GM21390 (cell line): ENCODE measurements around the gene DENND2C.

Experiments used
- ATAC-seq: cut with Tn5 transposase; IDR thresholded peaks from one replicate; pipeline ENCODE4 v1.9.1; 2021; ENCODE audit not compliant: unreplicated experiment

DENND2C gene

DNA sequence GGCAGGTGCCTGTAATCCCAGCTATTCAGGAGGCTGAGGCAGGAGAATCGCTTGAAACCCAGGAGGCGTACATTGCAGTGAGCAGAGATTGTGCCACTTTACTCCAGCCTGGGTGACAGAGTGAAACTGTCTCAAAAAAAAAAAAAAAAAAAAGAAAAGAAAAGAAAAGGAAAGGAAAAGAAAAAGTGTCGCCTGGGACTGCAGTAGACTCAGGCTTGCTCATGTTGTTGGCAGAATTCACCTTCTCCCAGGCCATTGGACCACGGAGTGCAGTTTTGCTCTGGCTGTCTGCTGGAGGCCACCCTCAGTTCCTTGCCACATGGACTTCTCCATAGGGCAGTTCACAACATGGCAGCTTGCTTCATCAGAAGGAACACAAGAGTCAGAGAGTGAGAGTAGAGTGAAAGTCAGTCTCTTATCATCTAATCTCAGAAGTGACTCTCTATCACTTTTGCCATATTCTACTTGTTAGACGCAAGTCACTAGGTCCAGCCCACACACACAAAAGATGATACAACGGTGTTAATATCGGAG lies 117.7 kb downstream of the DENND2C start:
- no peak for ATAC-seq

DNA sequence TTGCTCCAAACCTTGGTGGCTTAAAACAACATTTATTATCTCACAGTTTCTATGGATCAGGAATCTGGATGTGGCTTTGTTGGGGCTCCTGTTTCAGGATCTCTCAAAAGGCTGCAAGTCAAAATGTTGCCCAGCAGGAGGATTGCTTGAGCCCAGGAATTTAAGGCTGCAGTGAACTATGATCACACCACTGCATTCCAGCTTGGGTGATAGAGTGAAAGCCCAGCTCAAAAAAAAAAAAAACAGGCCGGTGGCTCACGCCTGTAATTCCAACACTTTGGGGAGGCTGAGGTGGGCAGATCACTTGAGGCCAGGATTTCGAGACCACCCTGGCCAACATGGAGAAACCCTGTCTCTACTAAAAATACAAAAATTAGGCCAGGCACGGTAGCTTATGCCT lies 118.4 kb downstream of the DENND2C start:
- no peak for ATAC-seq

DNA sequence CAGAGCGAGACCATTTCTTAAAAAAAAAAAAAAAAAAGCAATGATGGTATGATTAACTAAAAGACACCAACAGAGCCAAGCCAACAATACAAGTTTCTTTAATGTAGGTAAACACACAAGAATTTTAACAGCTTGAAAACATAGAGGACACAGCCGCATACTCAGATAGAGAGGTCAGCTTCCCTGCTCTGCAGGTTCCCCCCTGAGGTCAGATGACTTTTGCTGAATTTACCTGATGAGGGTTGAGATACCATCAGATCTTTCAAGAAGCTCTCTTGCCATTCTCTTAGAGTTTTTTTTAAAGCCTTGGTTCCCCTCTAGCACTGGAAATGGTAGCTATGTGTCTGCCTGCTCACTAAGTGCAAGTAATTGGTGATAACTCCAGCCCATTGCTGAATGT lies 119.5 kb downstream of the DENND2C start:
- ATAC-seq = no peak

DNA sequence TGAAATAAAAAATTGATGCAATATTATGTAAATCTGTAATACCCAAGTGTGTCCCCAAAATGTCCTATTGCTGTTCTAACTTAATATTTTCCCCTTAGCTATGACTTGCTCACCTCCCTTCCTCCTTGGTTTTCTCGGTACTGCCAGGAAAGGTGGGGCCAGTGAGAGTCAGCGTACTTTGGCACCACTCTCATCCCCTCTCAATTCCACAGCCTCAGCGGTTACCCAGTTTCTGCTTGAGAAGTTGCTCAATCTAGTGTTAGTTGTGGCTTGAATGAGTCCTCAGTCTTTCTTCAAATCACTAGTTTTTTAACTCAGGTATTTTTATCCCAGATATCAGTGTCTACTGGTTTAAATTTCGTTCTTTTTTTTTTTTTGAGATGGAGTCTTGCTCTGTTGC lies 120.7 kb downstream of the DENND2C start:
- no peak for ATAC-seq

DNA sequence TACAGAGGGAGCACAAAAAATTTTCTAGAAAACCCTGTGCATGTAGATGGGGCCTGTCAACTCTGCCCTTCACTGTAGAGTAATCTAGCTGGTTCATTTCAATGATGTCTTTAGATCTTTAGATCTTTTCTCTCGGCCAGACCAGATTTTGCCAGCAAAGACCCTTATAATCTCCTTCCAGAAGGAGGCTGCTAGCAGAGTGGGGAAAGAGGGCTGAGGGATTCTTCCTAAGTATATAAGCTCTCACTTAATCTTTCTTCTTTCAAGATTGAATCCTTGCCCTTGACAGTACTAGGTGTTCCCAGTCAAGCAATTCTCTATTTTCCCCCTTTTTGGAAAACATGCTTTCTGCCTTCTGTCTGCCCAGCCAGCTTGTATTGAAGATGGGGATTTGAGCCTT lies 122.8 kb downstream of the DENND2C start:
- no peak for ATAC-seq

DNA sequence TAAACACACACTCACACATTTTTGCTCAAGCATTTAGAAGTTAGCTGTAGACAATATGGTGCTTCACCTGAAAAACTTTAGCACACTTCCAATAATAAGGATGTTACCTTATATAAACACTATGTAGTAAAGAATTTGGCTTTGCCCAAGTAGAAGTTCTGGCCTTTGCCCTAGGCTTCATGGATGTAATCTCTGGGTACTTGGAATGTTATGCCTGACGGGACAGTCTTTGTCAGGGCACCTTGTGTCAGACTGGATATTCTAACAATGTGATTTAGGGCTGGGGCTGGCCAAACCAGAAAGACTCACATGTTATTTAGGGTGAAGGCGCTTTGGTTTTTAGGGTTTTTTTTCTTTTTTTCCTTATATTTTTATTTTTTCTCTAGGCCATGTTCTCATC lies 124.1 kb downstream of the DENND2C start:
- no peak for ATAC-seq

DNA sequence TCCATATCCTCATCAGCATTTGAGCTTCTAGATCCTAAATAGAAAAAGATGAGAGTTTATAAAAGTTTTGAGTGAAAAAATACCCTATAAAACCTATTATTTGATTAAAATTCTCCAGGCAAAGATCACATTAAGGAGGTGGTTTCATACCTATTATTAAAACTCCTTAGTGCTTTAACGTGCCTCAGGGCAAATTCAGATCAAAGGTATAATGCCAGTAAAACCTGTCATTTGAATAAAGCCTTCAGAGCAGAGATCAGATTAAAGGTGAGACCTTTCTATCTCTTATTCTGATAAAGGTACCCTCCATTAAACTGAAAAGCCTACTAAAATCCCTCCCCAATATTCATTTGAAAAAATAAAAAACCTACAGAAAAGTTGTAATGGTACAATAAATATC lies 124.5 kb downstream of the DENND2C start:
- no peak for ATAC-seq

DNA sequence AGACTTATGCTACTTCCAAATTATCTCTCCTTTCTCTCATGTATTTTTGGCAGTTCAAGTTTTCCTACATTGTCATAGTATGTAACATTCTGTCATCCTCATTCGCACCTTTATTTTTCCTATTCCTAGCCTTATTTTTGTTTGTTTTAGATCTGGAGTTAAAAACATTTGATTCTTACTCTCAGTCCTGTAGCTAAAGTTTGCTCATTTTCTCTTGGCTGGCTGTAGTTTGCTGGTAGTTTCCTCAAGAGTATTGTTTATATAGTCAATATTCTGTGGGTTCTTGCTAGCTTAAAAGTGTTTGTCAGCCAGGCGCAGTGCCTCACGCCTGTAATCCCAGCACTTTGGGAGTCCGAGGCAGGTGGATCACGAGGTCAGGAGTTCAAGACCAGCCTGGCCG lies 129.0 kb downstream of the DENND2C start:
- no peak for ATAC-seq

DNA sequence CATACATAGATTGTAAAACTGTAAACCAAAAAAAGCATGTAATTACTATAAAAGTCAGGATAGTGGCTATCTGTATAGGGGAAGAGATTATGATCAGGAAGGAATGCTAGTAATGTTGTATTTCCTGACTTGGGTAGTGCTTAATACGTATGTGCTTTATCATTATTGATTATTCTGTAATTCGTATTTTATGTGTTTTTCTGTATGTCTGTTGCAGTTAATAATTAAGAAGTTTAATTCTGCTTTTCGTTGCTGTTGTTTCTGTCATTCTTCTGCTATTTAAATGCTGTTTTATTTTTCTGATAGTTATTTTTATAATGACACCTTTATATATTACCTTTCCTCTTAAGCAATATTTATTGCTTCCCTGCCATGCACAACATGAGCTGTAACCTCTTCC lies 129.6 kb downstream of the DENND2C start:
- ATAC-seq = no peak

DNA sequence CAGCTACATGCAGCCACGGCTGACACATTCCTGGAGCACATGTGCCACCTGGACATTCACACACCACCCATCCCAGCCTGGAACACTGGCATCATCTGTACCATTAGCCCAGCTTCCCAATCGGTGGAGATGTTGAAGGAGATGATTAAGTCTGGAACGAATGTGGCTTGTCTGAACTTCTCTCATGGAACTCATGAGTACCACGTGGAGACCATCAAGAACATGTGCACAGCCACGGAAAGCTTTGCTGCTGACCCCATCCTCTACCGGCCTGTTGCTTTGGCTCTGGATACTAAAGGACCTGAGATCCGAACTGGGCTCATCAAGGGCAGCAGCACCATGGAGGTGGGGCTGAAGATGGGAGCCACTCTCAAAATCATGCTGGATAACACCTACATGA lies 133.8 kb downstream of the DENND2C start:
- no peak for ATAC-seq

DNA sequence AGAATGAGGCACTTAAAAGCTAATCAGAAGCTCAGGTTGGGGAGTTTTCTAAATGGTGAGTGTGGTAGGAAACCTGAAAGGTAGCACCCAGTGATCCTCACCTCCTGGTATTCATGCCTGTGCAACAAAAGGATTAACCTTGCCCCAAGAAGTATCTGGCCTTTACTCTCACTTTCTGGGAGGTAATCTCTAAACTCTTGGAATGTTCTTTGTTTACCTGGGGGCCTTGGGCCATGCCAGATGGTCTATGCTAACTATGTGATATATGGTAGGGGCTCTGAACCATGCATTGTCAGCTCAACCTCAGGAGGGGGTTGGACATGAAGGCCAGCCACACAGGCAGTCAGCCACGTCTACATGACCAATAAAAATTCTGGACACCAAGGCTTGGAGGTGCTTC lies 134.4 kb downstream of the DENND2C start:
- ATAC-seq = no peak
